ENCODE measurements around the gene NPHP4. TPM values are rescaled to one million over a fixed set of nuclear protein-coding genes. Genes with fewer than 3 reads are reported as not detected.

Gene NPHP4
- total RNA-seq, 2 experiments from 2014 or later: 13.4 to 24.2 TPM

DNA sequence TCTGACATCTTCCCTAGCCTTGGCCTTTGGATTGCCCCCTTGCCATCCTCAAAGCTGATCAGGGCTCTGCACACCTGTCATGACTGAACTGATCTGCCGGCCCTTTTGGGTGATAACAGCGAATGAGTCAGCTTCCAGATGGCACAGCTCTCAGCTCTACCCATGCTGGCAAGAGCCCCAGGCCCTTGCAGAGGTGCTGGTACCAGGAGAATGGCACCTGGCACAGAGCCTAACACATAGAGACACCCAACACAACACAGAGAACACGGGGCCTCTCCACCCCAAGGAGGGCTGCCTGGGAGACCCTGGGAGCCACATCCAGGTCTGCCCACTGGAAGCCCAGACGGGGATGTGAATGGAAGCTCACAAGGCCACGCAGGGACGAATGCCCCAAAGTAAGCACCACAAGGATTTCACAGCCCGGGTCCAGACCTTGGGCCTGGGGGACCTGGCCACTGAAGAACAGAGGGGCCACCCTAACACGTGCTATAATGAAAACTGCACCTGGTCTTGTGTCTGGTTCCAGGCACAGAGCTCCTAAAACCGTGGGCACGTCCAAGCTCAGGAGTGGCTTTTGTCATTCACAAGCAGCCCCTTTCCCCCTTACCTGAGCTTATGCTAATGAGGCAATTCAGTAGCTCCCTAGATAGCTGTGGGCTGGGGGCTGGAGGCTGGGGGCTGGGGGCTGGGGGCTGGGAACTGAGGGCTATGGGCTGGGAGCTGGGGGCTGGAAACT is 160.5 kb downstream of the NPHP4 start:
- no peaks in the 10 kb centered on the region for H3K36me3 ChIP-seq (ENCODE audit: insufficient read depth, low read length)
- no peak for DNase-seq (ENCODE audit: low spot score)
- BruUV-seq (replicated peaks): no TSS peak
- ChIA-PET CTCF (ENCODE audit: unreplicated experiment) (no interaction called here), POLR2A (no interaction called here)
- no peaks in the 10 kb centered on the region for H3K9me2 ChIP-seq (ENCODE audit: insufficient read depth, low read length)
- no peak for TF ChIP-seq EZH2phosphoT487 (IDR thresholded peaks at IDR 0.05; ENCODE audit: borderline replicate concordance, low read depth, low read length)
- TF ChIP-seq, protein P1, sequence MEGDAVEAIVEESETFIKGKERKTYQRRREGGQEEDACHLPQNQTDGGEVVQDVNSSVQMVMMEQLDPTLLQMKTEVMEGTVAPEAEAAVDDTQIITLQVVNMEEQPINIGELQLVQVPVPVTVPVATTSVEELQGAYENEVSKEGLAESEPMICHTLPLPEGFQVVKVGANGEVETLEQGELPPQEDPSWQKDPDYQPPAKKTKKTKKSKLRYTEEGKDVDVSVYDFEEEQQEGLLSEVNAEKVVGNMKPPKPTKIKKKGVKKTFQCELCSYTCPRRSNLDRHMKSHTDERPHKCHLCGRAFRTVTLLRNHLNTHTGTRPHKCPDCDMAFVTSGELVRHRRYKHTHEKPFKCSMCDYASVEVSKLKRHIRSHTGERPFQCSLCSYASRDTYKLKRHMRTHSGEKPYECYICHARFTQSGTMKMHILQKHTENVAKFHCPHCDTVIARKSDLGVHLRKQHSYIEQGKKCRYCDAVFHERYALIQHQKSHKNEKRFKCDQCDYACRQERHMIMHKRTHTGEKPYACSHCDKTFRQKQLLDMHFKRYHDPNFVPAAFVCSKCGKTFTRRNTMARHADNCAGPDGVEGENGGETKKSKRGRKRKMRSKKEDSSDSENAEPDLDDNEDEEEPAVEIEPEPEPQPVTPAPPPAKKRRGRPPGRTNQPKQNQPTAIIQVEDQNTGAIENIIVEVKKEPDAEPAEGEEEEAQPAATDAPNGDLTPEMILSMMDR (conservative IDR thresholded peaks at IDR 0.05; ENCODE audit: low read length): no peak
- no peak overlapping the region for H3K4me3 ChIP-seq (ENCODE audit: low read depth, low read length, poor library complexity, severe bottlenecking)
- no peaks in the 10 kb centered on the region for H3K9me3 ChIP-seq (ENCODE audit: low read length)
- no peak overlapping the region for H2AFZ ChIP-seq (ENCODE audit: low read length)
- intact Hi-C loops (cut with micrococcal nuclease; ENCODE audit: unreplicated experiment): no loop called here
- H3K79me2 ChIP-seq (ENCODE audit: insufficient read depth, low read depth, low read length): no peaks in the 10 kb centered on the region
- no peaks in the 10 kb centered on the region for H4K20me1 ChIP-seq (ENCODE audit: insufficient read depth, low read length)
- no peak overlapping the region for H3K4me2 ChIP-seq (ENCODE audit: low read length)
- H3K4me1 ChIP-seq (ENCODE audit: insufficient read depth, low read length, poor library complexity, severe bottlenecking): no peaks in the 10 kb centered on the region
- H3K27ac ChIP-seq (ENCODE audit: low read depth, low read length, poor library complexity, severe bottlenecking): no peak overlapping the region

DNA sequence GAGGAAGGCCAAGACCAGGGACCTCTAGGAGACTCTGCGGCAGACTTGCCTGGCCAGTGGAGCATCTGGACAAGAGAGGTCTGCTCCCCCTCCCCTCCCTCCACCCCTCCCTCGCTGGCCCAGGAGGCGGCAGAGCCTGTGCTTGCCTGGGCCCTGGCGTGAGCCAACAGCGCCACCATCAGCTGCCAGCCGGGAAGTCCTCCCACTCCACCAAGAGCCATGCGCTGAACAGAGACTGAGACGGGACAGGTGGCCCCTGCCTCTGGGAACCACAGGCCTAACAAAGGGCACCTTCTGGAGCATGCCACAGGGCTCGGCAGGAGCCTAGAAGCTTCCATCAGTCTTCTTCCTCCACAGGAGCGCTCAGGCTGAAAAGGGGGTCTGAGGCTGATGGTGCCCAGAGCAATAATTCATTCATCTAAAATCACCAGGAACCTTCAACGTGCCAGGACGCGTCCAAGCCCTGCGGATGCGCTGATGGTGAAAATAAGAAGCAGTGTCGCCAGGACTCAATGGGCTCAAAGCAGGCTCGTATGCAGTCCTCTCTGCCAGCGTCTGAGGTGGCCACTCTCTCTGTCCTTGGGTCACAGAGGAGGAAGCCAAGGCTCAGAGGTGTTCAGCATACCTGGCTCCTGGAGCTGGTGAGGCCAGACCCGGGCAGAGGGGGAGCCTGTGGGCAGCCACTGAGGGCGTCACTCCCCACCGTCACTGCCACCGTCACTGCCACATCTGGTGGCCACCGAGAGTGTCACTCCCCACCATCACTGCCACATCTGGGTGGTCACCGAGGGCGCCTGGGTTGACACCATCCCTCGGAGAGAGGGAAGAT is 161.2 kb downstream of the NPHP4 start:
- Histone ChIP-seq H3K36me3 (ENCODE audit: insufficient read depth, low read length) (no peaks in the 10 kb centered on the region), H4K20me1 (ENCODE audit: insufficient read depth, low read length) (no peaks in the 10 kb centered on the region), H3K4me1 (ENCODE audit: insufficient read depth, low read length, poor library complexity, severe bottlenecking) (no peaks in the 10 kb centered on the region), H3K9me2 (ENCODE audit: insufficient read depth, low read length) (no peaks in the 10 kb centered on the region), H2AFZ (ENCODE audit: low read length) (no peak overlapping the region), H3K9me3 (ENCODE audit: low read length) (no peaks in the 10 kb centered on the region), H3K4me3 (ENCODE audit: low read depth, low read length, poor library complexity, severe bottlenecking) (no peak overlapping the region), H3K27ac (ENCODE audit: low read depth, low read length, poor library complexity, severe bottlenecking) (no peak overlapping the region), H3K79me2 (ENCODE audit: insufficient read depth, low read depth, low read length) (no peaks in the 10 kb centered on the region), H3K4me2 (ENCODE audit: low read length) (no peak overlapping the region)
- ChIA-PET POLR2A (no interaction called here), CTCF (ENCODE audit: unreplicated experiment) (no interaction called here)
- no TSS peak for BruUV-seq (replicated peaks)
- DNase-seq (ENCODE audit: low spot score): no peak
- intact Hi-C loops (cut with micrococcal nuclease; ENCODE audit: unreplicated experiment): no loop called here
- TF ChIP-seq, protein P1 (conservative IDR thresholded peaks at IDR 0.05; ENCODE audit: low read length): no peak
- TF ChIP-seq EZH2phosphoT487 (IDR thresholded peaks at IDR 0.05; ENCODE audit: borderline replicate concordance, low read depth, low read length): no peak

DNA sequence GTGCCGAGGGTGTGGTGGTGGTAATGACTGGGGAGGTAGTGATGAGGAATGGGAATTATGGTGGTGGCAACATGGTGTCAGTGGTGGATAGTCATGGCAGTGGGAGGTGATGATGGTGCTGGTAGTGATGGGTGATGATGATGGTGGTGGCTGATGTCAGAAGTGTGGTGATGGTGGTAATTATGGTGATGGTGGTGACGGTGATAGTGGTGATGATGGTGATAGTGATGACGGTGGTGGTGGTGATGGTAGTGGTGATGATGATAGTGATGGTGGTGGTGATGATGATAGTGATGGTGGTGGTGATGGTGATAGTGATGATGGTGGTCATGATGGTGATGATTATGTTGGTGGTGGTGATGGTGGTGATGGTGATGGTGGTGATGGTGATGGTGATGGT is 162.8 kb downstream of the NPHP4 start:
- Histone ChIP-seq H3K27ac (ENCODE audit: low read depth, low read length, poor library complexity, severe bottlenecking) (no peak overlapping the region), H3K4me1 (ENCODE audit: insufficient read depth, low read length, poor library complexity, severe bottlenecking) (no peaks in the 10 kb centered on the region), H3K79me2 (ENCODE audit: insufficient read depth, low read depth, low read length) (no peaks in the 10 kb centered on the region), H3K36me3 (ENCODE audit: insufficient read depth, low read length) (no peaks in the 10 kb centered on the region), H3K9me2 (ENCODE audit: insufficient read depth, low read length) (no peaks in the 10 kb centered on the region), H3K4me2 (ENCODE audit: low read length) (no peak overlapping the region), H3K4me3 (ENCODE audit: low read depth, low read length, poor library complexity, severe bottlenecking) (no peak overlapping the region), H3K9me3 (ENCODE audit: low read length) (no peaks in the 10 kb centered on the region), H4K20me1 (ENCODE audit: insufficient read depth, low read length) (no peaks in the 10 kb centered on the region), H2AFZ (ENCODE audit: low read length) (no peak overlapping the region)
- ChIA-PET POLR2A (no interaction called here), CTCF (ENCODE audit: unreplicated experiment) (no interaction called here)
- TF ChIP-seq, protein P1 (conservative IDR thresholded peaks at IDR 0.05; ENCODE audit: low read length): no peak
- no peak for TF ChIP-seq EZH2phosphoT487 (IDR thresholded peaks at IDR 0.05; ENCODE audit: borderline replicate concordance, low read depth, low read length)
- intact Hi-C loops (cut with micrococcal nuclease; ENCODE audit: unreplicated experiment): no loop called here
- BruUV-seq (replicated peaks): no TSS peak
- DNase-seq (ENCODE audit: low spot score): no peak
